HG03025 (cell line): ENCODE measurements around the gene IFNA14.
A peak's percentile ranks its signal among the peaks of the same experiment; 100 is the strongest.
"Not testable (repeated sequence)": the region's sequence is repeated elsewhere in the genome, so short reads cannot be mapped to it uniquely, and the experiment has no call there.

ENCODE experiments used
- ATAC-seq: cut with Tn5 transposase; IDR thresholded peaks from one replicate; pipeline ENCODE4 v1.9.1; 2021; ENCODE audit warnings: mild to moderate bottlenecking, moderate library complexity; ENCODE audit not compliant: unreplicated experiment, low FRiP score

The IFNA14 gene

GRCh38 chr9:21239911-21240310 is at the start of gene IFNA14:
Gene IFNA14, minus strand, starts transcription at chr9:21240005. Its CDS starts 70 bp downstream, at chr9:21239935.
- ATAC-seq, result no peak

GRCh38 chr9:21287280-21287679 is 47.5 kb upstream of the IFNA14 start:
- no peak for ATAC-seq

GRCh38 chr9:21286659-21287058 is 46.9 kb upstream of the IFNA14 start:
- ATAC-seq, result no peak

GRCh38 chr9:21286099-21286498 is 46.3 kb upstream of the IFNA14 start:
- ATAC-seq, result no peak

- no peak for ATAC-seq
Observed at GRCh38 chr9:21281275-21281674, 41.5 kb upstream of the IFNA14 start.

GRCh38 chr9:21268347-21268657 is 28.5 kb upstream of the IFNA14 start:
- ATAC-seq, result no peak

GRCh38 chr9:21267485-21268346 is 27.9 kb upstream of the IFNA14 start:
- ATAC-seq, result no peak

- ATAC-seq, result no peak
Observed at GRCh38 chr9:21266733-21267484, 27.1 kb upstream of the IFNA14 start.

- no peak for ATAC-seq
Observed at GRCh38 chr9:21265421-21266189, 25.8 kb upstream of the IFNA14 start.

- ATAC-seq, result no peak
Observed at GRCh38 chr9:21255538-21256212, 15.9 kb upstream of the IFNA14 start.

GRCh38 chr9:21252721-21253547 is 13.1 kb upstream of the IFNA14 start:
- ATAC-seq, result no peak

- no peak for ATAC-seq
Observed at GRCh38 chr9:21251638-21252037, 11.8 kb upstream of the IFNA14 start.

GRCh38 chr9:21251190-21251589 is 11.4 kb upstream of the IFNA14 start:
- no peak for ATAC-seq

GRCh38 chr9:21244836-21245235 is 5.0 kb upstream of the IFNA14 start:
- ATAC-seq, result no peak

- not testable (repeated sequence) for ATAC-seq
Observed at GRCh38 chr9:21236360-21236714, 3.5 kb downstream of the IFNA14 start.

- ATAC-seq, result peak; percentile 51
Observed at GRCh38 chr9:21235468-21236359, 4.1 kb downstream of the IFNA14 start.

- ATAC-seq, result no peak
Observed at GRCh38 chr9:21234153-21234687, 5.6 kb downstream of the IFNA14 start.

- no peak for ATAC-seq
Observed at GRCh38 chr9:21233258-21233657, 6.5 kb downstream of the IFNA14 start.

- ATAC-seq, result no peak
Observed at GRCh38 chr9:21228122-21228521, 11.7 kb downstream of the IFNA14 start, which contains the start of gene IFNA17. Gene IFNA17, minus strand, starts transcription at chr9:21228222. Its CDS starts 49 bp downstream, at chr9:21228173.
